ENCODE measurements around the gene FUOM. TPM values are rescaled to one million over a fixed set of nuclear protein-coding genes. Genes with fewer than 3 reads are reported as not detected.

FUOM gene
- total and polyA plus RNA-seq, 12 donors, result 2.0 to 17.0 (median 6.2) TPM

DNA sequence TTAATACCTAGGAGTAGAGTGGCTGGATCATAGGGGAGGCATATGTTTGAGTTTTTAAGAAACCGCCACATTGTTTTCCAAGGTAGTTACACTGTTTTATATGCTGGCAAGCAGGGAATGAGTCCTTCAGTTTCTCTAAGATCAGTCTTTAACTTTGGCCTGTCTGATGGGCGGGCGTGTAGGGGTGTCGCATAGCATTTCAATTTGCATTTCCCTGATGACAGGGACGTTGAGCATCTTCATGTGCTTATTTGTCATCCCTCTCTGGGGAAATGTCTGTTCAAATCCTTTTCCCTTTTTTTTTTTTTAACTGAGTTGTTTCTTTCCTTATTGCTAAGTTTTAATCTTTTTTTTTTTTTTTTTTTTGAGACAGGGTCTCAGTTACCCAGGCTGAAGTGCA lies 46.0 kb upstream of the FUOM start:
- no peak overlapping the region for H3K4me3 ChIP-seq
- intact Hi-C loops (cut with DNase I), result no loop called here
- DNase-seq (no peak), ATAC-seq (no peak)
- peaks cover 0 to 98% (median 26%) of the 10 kb centered on the region in 9 donors for H3K36me3 ChIP-seq
- peaks cover 0 to 10% (median 0%) of the 10 kb centered on the region in 11 donors for H3K9me3 ChIP-seq
- H3K4me1 ChIP-seq, result peaks cover 0 to 18% (median 0%) of the 10 kb centered on the region in 9 donors
- 92 to 93% methylated on average over 5 of the region's 5 CpGs for WGBS, 2 donors
- H3K27me3 ChIP-seq, result no peaks in the 10 kb centered on the region
- TF ChIP-seq, protein P1, sequence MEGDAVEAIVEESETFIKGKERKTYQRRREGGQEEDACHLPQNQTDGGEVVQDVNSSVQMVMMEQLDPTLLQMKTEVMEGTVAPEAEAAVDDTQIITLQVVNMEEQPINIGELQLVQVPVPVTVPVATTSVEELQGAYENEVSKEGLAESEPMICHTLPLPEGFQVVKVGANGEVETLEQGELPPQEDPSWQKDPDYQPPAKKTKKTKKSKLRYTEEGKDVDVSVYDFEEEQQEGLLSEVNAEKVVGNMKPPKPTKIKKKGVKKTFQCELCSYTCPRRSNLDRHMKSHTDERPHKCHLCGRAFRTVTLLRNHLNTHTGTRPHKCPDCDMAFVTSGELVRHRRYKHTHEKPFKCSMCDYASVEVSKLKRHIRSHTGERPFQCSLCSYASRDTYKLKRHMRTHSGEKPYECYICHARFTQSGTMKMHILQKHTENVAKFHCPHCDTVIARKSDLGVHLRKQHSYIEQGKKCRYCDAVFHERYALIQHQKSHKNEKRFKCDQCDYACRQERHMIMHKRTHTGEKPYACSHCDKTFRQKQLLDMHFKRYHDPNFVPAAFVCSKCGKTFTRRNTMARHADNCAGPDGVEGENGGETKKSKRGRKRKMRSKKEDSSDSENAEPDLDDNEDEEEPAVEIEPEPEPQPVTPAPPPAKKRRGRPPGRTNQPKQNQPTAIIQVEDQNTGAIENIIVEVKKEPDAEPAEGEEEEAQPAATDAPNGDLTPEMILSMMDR (IDR thresholded peaks at IDR 0.05), result no peak
- no peak overlapping the region for H3K27ac ChIP-seq

DNA sequence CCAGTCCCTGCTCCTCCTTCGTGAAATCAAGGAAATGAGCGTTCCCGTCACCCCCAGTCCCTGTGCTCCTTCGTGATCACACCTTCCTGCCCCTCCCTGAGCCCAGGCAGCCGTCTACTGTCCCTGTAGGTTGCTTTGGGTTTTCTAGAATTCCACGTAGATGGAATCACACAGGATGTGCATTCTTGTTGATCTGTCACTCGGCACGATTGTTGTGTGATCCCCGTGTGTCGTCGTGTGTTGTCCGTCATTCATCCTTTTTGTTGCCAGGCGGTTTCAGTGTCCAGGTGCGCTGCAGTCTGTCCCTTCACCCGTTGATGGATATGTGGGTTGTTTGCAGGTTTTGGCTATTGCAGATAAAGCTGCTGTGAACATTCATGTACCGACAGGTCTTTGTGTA lies 45.5 kb upstream of the FUOM start:
- peaks cover 0 to 98% (median 26%) of the 10 kb centered on the region in 9 donors for H3K36me3 ChIP-seq
- ATAC-seq, result no peak
- peaks cover 0 to 18% (median 0%) of the 10 kb centered on the region in 9 donors for H3K4me1 ChIP-seq
- no peak overlapping the region for H3K4me3 ChIP-seq
- intact Hi-C loops (cut with DNase I), result no loop called here
- peaks cover 0 to 5% (median 0%) of the 10 kb centered on the region in 11 donors for H3K9me3 ChIP-seq
- no peak for DNase-seq
- 86 to 87% methylated on average over 16 of the region's 16 CpGs for WGBS, 2 donors
- no peaks in the 10 kb centered on the region for H3K27me3 ChIP-seq
- TF ChIP-seq, protein P1 (IDR thresholded peaks at IDR 0.05), result no peak
- H3K27ac ChIP-seq, result no peak overlapping the region

DNA sequence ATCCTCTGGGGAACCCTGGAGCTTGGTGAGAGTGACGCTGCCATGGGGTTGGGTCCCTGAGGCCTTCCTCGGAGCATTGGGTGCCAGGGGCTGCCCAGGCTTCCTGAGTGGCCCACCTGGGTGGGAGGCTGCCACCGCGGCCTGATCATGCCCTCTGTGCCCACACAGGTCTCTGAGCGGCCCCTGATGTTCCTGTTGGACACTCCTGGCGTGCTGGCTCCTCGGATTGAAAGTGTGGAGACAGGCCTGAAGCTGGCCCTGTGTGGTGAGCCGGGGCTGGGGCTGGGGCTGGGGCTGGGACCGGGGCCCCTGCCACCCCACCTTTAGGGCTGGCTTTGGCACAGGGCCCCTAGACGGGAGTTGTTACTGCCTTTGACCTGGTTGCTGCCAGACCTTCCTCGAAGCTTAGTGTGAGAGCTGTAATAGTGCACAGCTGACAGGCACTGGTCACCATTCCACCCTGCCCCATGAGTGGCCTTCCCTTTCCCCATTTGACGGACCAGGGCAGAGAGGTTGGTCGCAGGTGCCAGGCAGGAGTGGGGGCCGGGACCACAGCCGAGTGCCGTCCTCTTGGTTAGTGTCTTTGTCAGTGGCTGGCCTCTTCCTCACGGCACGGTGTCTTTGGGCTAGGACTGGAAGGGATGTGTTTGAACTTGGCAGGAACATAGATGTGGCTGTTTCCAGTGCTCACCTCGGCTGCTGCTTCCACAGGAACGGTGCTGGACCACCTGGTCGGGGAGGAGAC lies 44.3 kb upstream of the FUOM start:
- peak overlapping the region in 1 of 10 donors; percentile 78 for H3K27ac ChIP-seq
- ATAC-seq (peak in 3 of 8 donors; percentile 24 to 39 (median 30)), DNase-seq (no peak)
- H3K27me3 ChIP-seq, result no peaks in the 10 kb centered on the region
- WGBS, 2 donors, result 96 to 97% methylated on average over 21 of the region's 21 CpGs
- H3K9me3 ChIP-seq, result no peaks in the 10 kb centered on the region
- H3K4me3 ChIP-seq, result no peak overlapping the region
- H3K36me3 ChIP-seq, result peaks cover 0 to 98% (median 32%) of the 10 kb centered on the region in 9 donors
- H3K4me1 ChIP-seq, result peaks cover 0 to 18% (median 0%) of the 10 kb centered on the region in 9 donors
- TF ChIP-seq, protein P1 (IDR thresholded peaks at IDR 0.05), result no peak
- intact Hi-C loops (cut with DNase I), result no loop called here

DNA sequence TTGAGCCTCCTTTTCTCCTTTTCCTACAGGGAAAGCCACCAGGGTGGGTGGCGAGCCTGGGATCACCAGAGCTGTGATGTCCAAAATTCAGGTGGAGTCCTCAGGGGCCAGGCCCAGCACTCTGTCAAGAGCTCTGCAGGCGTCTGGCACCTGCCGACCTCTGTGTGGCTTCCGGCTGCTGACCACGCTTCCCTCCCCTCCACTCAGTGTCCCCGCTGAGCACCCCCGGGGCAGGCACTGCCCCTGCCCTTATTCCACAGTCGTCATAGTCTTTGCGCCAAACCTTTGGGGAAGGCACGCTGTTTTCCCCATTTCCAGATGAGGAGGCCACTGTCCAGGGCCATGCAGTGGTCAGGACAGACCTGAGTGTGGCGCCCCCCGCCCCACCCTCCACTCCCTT lies 43.7 kb upstream of the FUOM start:
- ATAC-seq (peak in 2 of 8 donors; percentile 17 to 36), DNase-seq (no peak)
- intact Hi-C loops (cut with DNase I), result no loop called here
- H3K27me3 ChIP-seq, result no peaks in the 10 kb centered on the region
- 96 to 97% methylated on average over 12 of the region's 12 CpGs for WGBS, 2 donors
- H3K4me1 ChIP-seq, result peaks cover 0 to 18% (median 0%) of the 10 kb centered on the region in 9 donors
- peaks cover 0 to 98% (median 32%) of the 10 kb centered on the region in 9 donors for H3K36me3 ChIP-seq
- no peaks in the 10 kb centered on the region for H3K9me3 ChIP-seq
- H3K4me3 ChIP-seq, result no peak overlapping the region
- H3K27ac ChIP-seq, result peak overlapping the region in 1 of 10 donors; percentile 78
- TF ChIP-seq, protein P1 (IDR thresholded peaks at IDR 0.05), result no peak

Data from heart right ventricle (tissue), 16 donors.